GM23338 (cell line): ENCODE measurements around the gene GBX1. TPM values are rescaled to one million over a fixed set of nuclear protein-coding genes. Genes with fewer than 3 reads are reported as not detected.

Experiments
- ATAC-seq: fragments of 200-7000 bp; cut with Tn5 transposase; 3 replicates; pipeline ENCODE4 v1.9.1; 2020
- DNase-seq: peaks from one replicate; pipeline ENCODE4 v3.0.0-alpha.2; 2015; ENCODE audit warnings: low spot score
- H2AFZ ChIP-seq: fragments of 200-600 bp; sonication (generic); 2 replicates; pipeline ENCODE4 v1.8.0; 2016; ENCODE audit warnings: antibody characterized with exemption, mild to moderate bottlenecking, moderate library complexity
- H3F3A ChIP-seq: fragments of 200-600 bp; sonication (generic); replicated peaks from 2 replicates; pipeline ENCODE4 v1.8.0; 2017; ENCODE audit warnings: antibody characterized with exemption, mixed run types, low read depth
- H3K27ac ChIP-seq: fragments of 200-600 bp; sonication (generic); 2 replicates; pipeline ENCODE4 v1.6.1; 2016; ENCODE audit warnings: low read depth
- H3K27me3 ChIP-seq: fragments of 200-600 bp; sonication (generic); 2 replicates; pipeline ENCODE4 v1.8.0; 2016; ENCODE audit warnings: mild to moderate bottlenecking, mixed run types, moderate library complexity; ENCODE audit not compliant: insufficient read depth
- H3K36me3 ChIP-seq: fragments of 200-600 bp; sonication (generic); 2 replicates; pipeline ENCODE4 v1.8.0; 2016; ENCODE audit warnings: mild to moderate bottlenecking; ENCODE audit not compliant: insufficient read depth
- H3K4me1 ChIP-seq: fragments of 200-600 bp; sonication (generic); 2 replicates; pipeline ENCODE4 v1.8.0; 2016; ENCODE audit warnings: mild to moderate bottlenecking, moderate library complexity; ENCODE audit not compliant: insufficient read depth
- H3K4me2 ChIP-seq: fragments of 200-600 bp; sonication (generic); 2 replicates; pipeline ENCODE4 v1.7.1; 2017; ENCODE audit warnings: mixed run types
- H3K4me3 ChIP-seq: fragments of 200-600 bp; sonication (generic); 2 replicates; pipeline ENCODE4 v1.6.1; 2016; ENCODE audit warnings: mixed run types
- H3K79me2 ChIP-seq: fragments of 200-600 bp; sonication (generic); replicated peaks from 2 replicates; pipeline ENCODE4 v1.8.0; 2017; ENCODE audit warnings: mild to moderate bottlenecking; ENCODE audit not compliant: insufficient read depth
- H3K9me2 ChIP-seq: fragments of 200-600 bp; sonication (generic); 2 replicates; pipeline ENCODE4 v1.8.0; 2017; ENCODE audit not compliant: insufficient read depth
- H4K20me1 ChIP-seq: fragments of 200-600 bp; sonication (generic); replicated peaks from 2 replicates; pipeline ENCODE4 v1.8.0; 2017; ENCODE audit warnings: mild to moderate bottlenecking; ENCODE audit not compliant: insufficient read depth
- H3K27ac Mint-ChIP-seq: 2 replicates; pipeline ENCODE4 v1.8.0; 2020; ENCODE audit warnings: inconsistent platforms, mild to moderate bottlenecking, moderate library complexity, mixed read lengths
- H3K27me3 Mint-ChIP-seq: 3 replicates; pipeline ENCODE4 v1.8.0; 2022; ENCODE audit warnings: low read depth, mild to moderate bottlenecking, moderate library complexity, mixed read lengths, inconsistent platforms; ENCODE audit not compliant: insufficient read depth, poor library complexity
- H3K36me3 Mint-ChIP-seq: 3 replicates; pipeline ENCODE4 v1.8.0; 2021; ENCODE audit warnings: low read depth, mild to moderate bottlenecking, inconsistent platforms, moderate library complexity, mixed read lengths
- H3K4me1 Mint-ChIP-seq: 3 replicates; pipeline ENCODE4 v1.8.0; 2020; ENCODE audit warnings: mild to moderate bottlenecking, inconsistent platforms, mixed read lengths
- H3K4me3 Mint-ChIP-seq: 3 replicates; pipeline ENCODE4 v1.8.0; 2021; ENCODE audit warnings: moderate library complexity, mild to moderate bottlenecking, inconsistent platforms, mixed read lengths
- H3K9me3 Mint-ChIP-seq: 3 replicates; pipeline ENCODE4 v1.8.0; 2020; ENCODE audit warnings: moderate library complexity, mild to moderate bottlenecking, inconsistent platforms, mixed read lengths
- CREB1 ChIP-seq: fragments of 250-450 bp; sonication (Bioruptor Pico); IDR thresholded peaks from 2 replicates; pipeline ENCODE4 v1.5.0; 2020; ENCODE audit warnings: low read depth, mild to moderate bottlenecking, moderate library complexity
- CTCF ChIP-seq, 2 experiments: fragments of 200-600 bp in 1 of 2; sonication (generic) in 1 of 2; conservative IDR thresholded peaks; 2 replicates each; pipeline versions ENCODE4 v1.5.1 to v1.6.1; 2016 to 2017; ENCODE audit warnings: antibody characterized with exemption in 2 of 2, low read depth in 2 of 2, mild to moderate bottlenecking in 2 of 2, moderate library complexity in 1 of 2
- ETS1 ChIP-seq: IDR thresholded peaks from 2 replicates; pipeline ENCODE4 v1.6.1; 2016; ENCODE audit warnings: antibody characterized with exemption
- EZH2 ChIP-seq: fragments of 200-600 bp; sonication (generic); IDR thresholded peaks from one replicate; pipeline ENCODE4 v1.8.0; 2017; ENCODE audit warnings: antibody characterized with exemption, mild to moderate bottlenecking, low read depth; ENCODE audit not compliant: unreplicated experiment
- EZH2phosphoT487 ChIP-seq: fragments of 200-600 bp; sonication (generic); IDR thresholded peaks from one replicate; pipeline ENCODE4 v1.8.1; 2018; ENCODE audit warnings: antibody characterized with exemption; ENCODE audit not compliant: unreplicated experiment
- JUNB ChIP-seq: IDR thresholded peaks from one replicate; pipeline ENCODE4 v1.6.1; 2016; ENCODE audit warnings: antibody characterized with exemption; ENCODE audit not compliant: unreplicated experiment
- NANOG ChIP-seq: IDR thresholded peaks from 2 replicates; pipeline ENCODE4 v1.6.1; 2016; ENCODE audit warnings: antibody characterized with exemption, borderline replicate concordance
- POLR2AphosphoS5 ChIP-seq: IDR thresholded peaks from 2 replicates; pipeline ENCODE4 v1.6.1; 2016; ENCODE audit warnings: antibody characterized with exemption, low read depth
- REST ChIP-seq: IDR thresholded peaks from one replicate; pipeline ENCODE4 v1.6.1; 2018; ENCODE audit warnings: antibody characterized with exemption; ENCODE audit not compliant: unreplicated experiment
- STAT1 ChIP-seq: IDR thresholded peaks from one replicate; pipeline ENCODE4 v1.6.1; 2016; ENCODE audit warnings: antibody characterized with exemption; ENCODE audit not compliant: unreplicated experiment
- ZNF114 ChIP-seq: fragments of 250-450 bp; sonication (Bioruptor Pico); IDR thresholded peaks from 2 replicates; pipeline ENCODE4 v1.5.0; 2020; ENCODE audit warnings: mild to moderate bottlenecking, moderate library complexity
- ZNF331 ChIP-seq: fragments of 250-450 bp; sonication (Bioruptor Pico); IDR thresholded peaks from 2 replicates; pipeline ENCODE4 v1.5.0; 2020; ENCODE audit warnings: low read depth, mild to moderate bottlenecking, moderate library complexity
- ZNF462 ChIP-seq: fragments of 250-450 bp; sonication (Bioruptor Pico); IDR thresholded peaks from 2 replicates; pipeline ENCODE4 v1.5.0; 2020; ENCODE audit warnings: mild to moderate bottlenecking, moderate library complexity
- polyA plus RNA-seq: library from polyadenylated mRNA; unstranded; fragments of >200 nt; fragmentation: Nextera tagmentation; extraction: Ambion mirVana; gene quantifications from 2 replicates; pipeline ENCODE4 v1.2.1, GENCODE V29; 2016
- total RNA-seq: library from RNA; depleted of rRNA; stranded (reverse); fragments of >200 nt; shearing (Covaris generic); gene quantifications from 2 replicates; pipeline ENCODE4 v1.2.3, GENCODE V29; 2014

Gene GBX1
- total and polyA plus RNA-seq, 2 experiments from 2014 or later, result 0.24 TPM; not detected in 1

GRCh38 chr7:151101621-151102396 lies 65.7 kb downstream of the GBX1 start:
- TF ChIP-seq REST (no peak), EZH2phosphoT487 (no peak), CREB1 (CRISPR knock-in tag) (no peak), CTCF (conservative IDR thresholded peaks at IDR 0.05; ENCODE audit: low read depth in 2 of 2) (no peak), ETS1 (no peak), NANOG (no peak), POLR2AphosphoS5 (no peak), ZNF114 (CRISPR knock-in tag) (no peak), JUNB (no peak), ZNF462 (CRISPR knock-in tag) (no peak), EZH2 (no peak), STAT1 (no peak), ZNF331 (no peak)
- Histone ChIP-seq H3K9me2 (no peaks in the 10 kb centered on the region), H3K36me3 (no peaks in the 10 kb centered on the region), H2AFZ (no peak overlapping the region), H4K20me1 (peaks cover 11% of the 10 kb centered on the region; the same call in 1 of the 2 replicates), H3F3A (peaks cover 16% of the 10 kb centered on the region; the same call in 1 of the 2 replicates), H3K79me2 (peaks cover 78% of the 10 kb centered on the region), H3K4me1 (peaks cover 52% of the 10 kb centered on the region), H3K27me3 (no peaks in the 10 kb centered on the region), H3K4me2 (no peak overlapping the region), H3K27ac (no peak overlapping the region), H3K4me3 (no peak overlapping the region)
- Mint-ChIP-seq H3K9me3 (no peaks in the 10 kb centered on the region), H3K4me3 (no peak overlapping the region), H3K27ac (no peak overlapping the region), H3K4me1 (peaks cover 42% of the 10 kb centered on the region), H3K36me3 (peaks cover 8% of the 10 kb centered on the region; the same call in 2 of the 3 replicates), H3K27me3 (peaks cover 10% of the 10 kb centered on the region)
- DNase-seq, result no peak
- no peak for ATAC-seq
